ENCODE measurements around the gene LSM3. TPM values are rescaled to one million over a fixed set of nuclear protein-coding genes. Genes with fewer than 3 reads are reported as not detected.

LSM3 gene
- total RNA-seq, 1 donor from 2014 or later = 9.5 TPM

DNA sequence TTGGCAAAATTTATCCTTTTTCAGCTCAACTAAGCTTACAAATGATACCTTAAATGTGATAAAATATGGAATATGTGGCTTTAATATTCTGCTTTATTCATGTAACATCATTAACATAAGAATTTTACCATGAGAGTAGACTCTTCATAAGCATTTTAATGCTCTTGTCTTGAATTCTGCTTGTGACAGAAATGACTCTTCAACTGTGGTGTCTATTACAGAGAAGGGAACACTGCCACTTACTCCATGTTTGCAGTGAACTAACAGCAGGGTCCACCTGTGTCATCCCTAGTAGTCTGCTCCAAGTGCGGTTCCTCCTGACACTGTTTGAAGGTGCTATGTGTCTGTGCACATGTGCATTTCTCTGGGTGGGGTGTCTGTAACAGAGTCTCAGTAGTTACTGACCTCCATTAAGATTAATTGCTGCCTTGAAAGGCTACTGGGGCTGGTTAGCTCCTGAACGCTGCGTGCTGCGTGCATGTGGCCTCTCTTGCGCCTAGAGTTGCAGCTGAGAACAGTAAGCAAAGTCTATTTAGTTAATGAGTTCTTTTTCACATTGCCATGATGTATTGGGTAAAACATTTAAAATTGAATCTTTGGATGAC is 8.3 kb downstream of the LSM3 start:
- no peaks in the 10 kb centered on the region for H3K9me3 ChIP-seq
- H3K36me3 ChIP-seq = peaks cover 65% of the 10 kb centered on the region
- no peak for DNase-seq
- H3K4me3 ChIP-seq = no peak overlapping the region
- TF ChIP-seq, protein P1, sequence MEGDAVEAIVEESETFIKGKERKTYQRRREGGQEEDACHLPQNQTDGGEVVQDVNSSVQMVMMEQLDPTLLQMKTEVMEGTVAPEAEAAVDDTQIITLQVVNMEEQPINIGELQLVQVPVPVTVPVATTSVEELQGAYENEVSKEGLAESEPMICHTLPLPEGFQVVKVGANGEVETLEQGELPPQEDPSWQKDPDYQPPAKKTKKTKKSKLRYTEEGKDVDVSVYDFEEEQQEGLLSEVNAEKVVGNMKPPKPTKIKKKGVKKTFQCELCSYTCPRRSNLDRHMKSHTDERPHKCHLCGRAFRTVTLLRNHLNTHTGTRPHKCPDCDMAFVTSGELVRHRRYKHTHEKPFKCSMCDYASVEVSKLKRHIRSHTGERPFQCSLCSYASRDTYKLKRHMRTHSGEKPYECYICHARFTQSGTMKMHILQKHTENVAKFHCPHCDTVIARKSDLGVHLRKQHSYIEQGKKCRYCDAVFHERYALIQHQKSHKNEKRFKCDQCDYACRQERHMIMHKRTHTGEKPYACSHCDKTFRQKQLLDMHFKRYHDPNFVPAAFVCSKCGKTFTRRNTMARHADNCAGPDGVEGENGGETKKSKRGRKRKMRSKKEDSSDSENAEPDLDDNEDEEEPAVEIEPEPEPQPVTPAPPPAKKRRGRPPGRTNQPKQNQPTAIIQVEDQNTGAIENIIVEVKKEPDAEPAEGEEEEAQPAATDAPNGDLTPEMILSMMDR (IDR thresholded peaks at IDR 0.05) = no peak
- intact Hi-C loops (cut with DNase I) = no loop called here
- peaks cover 6% of the 10 kb centered on the region for H3K4me1 ChIP-seq
- no peak overlapping the region for H3K27ac ChIP-seq
- no peaks in the 10 kb centered on the region for H3K27me3 ChIP-seq (ENCODE audit: low read depth)
- ATAC-seq = no peak

DNA sequence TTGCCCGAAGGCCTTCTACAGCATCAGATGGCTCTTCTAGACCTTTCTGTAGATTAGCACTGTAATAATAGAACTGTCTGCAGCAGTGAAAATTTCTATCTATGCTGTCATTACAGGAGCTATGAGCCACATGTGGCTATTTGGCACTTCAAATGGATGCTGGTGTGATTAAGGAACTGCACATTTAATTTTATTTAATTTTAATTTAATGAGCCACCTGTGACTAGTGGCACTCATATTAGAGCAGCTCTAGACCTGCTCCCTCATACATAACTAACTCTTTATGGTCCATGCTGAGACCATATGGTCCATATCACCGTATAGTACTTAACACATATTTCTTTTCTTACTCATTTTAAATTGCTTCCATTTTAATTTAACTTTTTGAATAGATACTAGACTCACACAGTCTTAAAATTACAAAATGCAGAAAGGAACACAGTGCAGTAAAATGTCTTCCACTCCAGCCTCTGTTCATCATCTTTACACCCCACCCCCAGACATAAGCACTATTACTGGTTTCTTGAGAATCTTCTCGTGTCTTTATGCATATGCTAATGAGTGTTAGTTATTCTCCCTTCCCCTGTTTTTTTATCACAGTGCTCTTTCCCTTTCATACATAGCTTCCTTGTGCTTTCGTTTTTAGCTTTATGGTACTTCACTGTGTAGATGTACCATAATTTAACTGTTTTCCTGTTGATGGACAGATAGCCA is 9.6 kb downstream of the LSM3 start:
- no peaks in the 10 kb centered on the region for H3K27me3 ChIP-seq (ENCODE audit: low read depth)
- peaks cover 53% of the 10 kb centered on the region for H3K36me3 ChIP-seq
- ATAC-seq (no peak), DNase-seq (no peak)
- H3K4me3 ChIP-seq = no peak overlapping the region
- TF ChIP-seq, protein P1 (IDR thresholded peaks at IDR 0.05) = no peak
- intact Hi-C loops (cut with DNase I) = no loop called here
- no peak overlapping the region for H3K27ac ChIP-seq
- peaks cover 1% of the 10 kb centered on the region for H3K4me1 ChIP-seq
- H3K9me3 ChIP-seq = no peaks in the 10 kb centered on the region

DNA sequence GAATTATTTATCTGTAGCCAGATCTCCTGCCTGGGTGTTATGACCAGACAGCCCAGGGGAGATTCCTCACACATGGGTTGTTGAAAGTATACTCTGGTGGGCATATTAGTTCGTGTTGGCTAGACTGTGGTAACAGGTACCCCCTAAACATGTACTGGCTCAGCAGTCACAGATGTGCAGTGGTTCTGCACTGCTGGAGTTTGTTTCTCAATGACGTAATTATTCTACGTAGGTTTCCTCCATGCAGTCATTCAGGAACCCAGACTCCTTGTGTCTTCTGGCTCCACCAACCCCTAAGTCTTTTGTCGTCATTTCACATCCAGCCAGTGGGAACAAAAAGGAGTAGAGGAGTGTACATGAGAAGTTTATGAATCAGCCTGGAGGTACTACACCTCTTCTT is 16.2 kb downstream of the LSM3 start:
- no peak overlapping the region for H3K4me3 ChIP-seq
- H3K27me3 ChIP-seq (ENCODE audit: low read depth) = no peaks in the 10 kb centered on the region
- intact Hi-C loops (cut with DNase I) = no loop called here
- DNase-seq (no peak), ATAC-seq (peak in 1 of 2 donors; percentile 31)
- no peaks in the 10 kb centered on the region for H3K4me1 ChIP-seq
- TF ChIP-seq, protein P1 (IDR thresholded peaks at IDR 0.05) = no peak
- no peak overlapping the region for H3K27ac ChIP-seq
- H3K36me3 ChIP-seq = peaks cover 39% of the 10 kb centered on the region
- H3K9me3 ChIP-seq = no peaks in the 10 kb centered on the region

- Histone ChIP-seq H3K27ac (no peak overlapping the region), H3K4me1 (peaks cover 32% of the 10 kb centered on the region), H3K27me3 (ENCODE audit: low read depth) (no peaks in the 10 kb centered on the region), H3K9me3 (no peaks in the 10 kb centered on the region), H3K4me3 (no peak overlapping the region), H3K36me3 (peaks cover 36% of the 10 kb centered on the region)
- TF ChIP-seq, protein P1 (IDR thresholded peaks at IDR 0.05) = no peak
- no peak for ATAC-seq
- DNase-seq = no peak
- intact Hi-C loops (cut with DNase I) = no loop called here
Observed at GRCh38 chr3:14199641-14200040, 21.0 kb downstream of the LSM3 start.

DNA sequence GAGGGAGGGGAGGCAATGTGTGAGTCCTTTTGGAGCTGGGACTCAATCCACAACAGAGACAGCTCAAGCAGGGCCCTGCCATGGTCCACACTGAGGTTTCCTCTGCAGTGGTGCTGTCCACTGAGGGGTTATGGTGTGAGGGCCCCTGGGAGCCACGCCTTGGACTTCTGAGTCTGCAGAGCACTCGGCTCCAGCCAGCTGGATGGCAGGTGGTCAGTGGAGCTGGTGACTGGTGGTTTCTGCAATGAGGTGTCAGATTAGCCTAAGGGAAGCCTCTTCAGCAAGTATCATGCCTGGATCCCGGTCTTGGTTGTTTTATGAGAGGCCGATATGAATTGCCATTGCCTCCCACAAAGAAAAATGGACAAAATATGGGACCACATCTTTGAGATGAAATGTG is 21.7 kb downstream of the LSM3 start:
- no peak overlapping the region for H3K4me3 ChIP-seq
- H3K27me3 ChIP-seq (ENCODE audit: low read depth) = no peaks in the 10 kb centered on the region
- DNase-seq = no peak
- intact Hi-C loops (cut with DNase I) = no loop called here
- H3K9me3 ChIP-seq = no peaks in the 10 kb centered on the region
- no peak overlapping the region for H3K27ac ChIP-seq
- H3K36me3 ChIP-seq = peaks cover 36% of the 10 kb centered on the region
- TF ChIP-seq, protein P1 (IDR thresholded peaks at IDR 0.05) = no peak
- no peak for ATAC-seq
- H3K4me1 ChIP-seq = peaks cover 38% of the 10 kb centered on the region

All from lower lobe of right lung (tissue), 2 donors.